SIG-M5 treated with dmso at 0.1 percent for 504 hours (cell line): ENCODE results near the gene PDIA5.

ENCODE experiments used
- DNase-seq: peaks from one replicate; lab custom pipeline; 2025; ENCODE audit not compliant: unreplicated experiment; lab: John Stamatoyannopoulos, UW

PDIA5 gene

GRCh38 chr3:123070510-123070909 is 3.7 kb downstream of the PDIA5 start:
- DNase-seq, result no peak

GRCh38 chr3:123071146-123071545 is 4.3 kb downstream of the PDIA5 start:
- DNase-seq, result no peak

GRCh38 chr3:123071581-123071980 is 4.8 kb downstream of the PDIA5 start:
- no peak for DNase-seq

GRCh38 chr3:123072152-123072551 is 5.3 kb downstream of the PDIA5 start:
- DNase-seq, result peak; percentile 20

GRCh38 chr3:123072564-123072963 is 5.7 kb downstream of the PDIA5 start:
- no peak for DNase-seq

- DNase-seq, result no peak
Measured at GRCh38 chr3:123075359-123075758, 8.5 kb downstream of the PDIA5 start.

- DNase-seq, result no peak
Measured at GRCh38 chr3:123076112-123076495, 9.3 kb downstream of the PDIA5 start.

- no peak for DNase-seq
Measured at GRCh38 chr3:123076496-123077418, 9.9 kb downstream of the PDIA5 start.

- DNase-seq, result no peak
Measured at GRCh38 chr3:123078101-123078500, 11.3 kb downstream of the PDIA5 start.

- no peak for DNase-seq
Measured at GRCh38 chr3:123080864-123081562, 14.2 kb downstream of the PDIA5 start.

GRCh38 chr3:123081718-123082369 is 15.0 kb downstream of the PDIA5 start:
- no peak for DNase-seq

- no peak for DNase-seq
Measured at GRCh38 chr3:123082370-123083065, 15.7 kb downstream of the PDIA5 start.

- no peak for DNase-seq
Measured at GRCh38 chr3:123083383-123084124, 16.7 kb downstream of the PDIA5 start.

- DNase-seq, result no peak
Measured at GRCh38 chr3:123084192-123084591, 17.4 kb downstream of the PDIA5 start.

- DNase-seq, result no peak
Measured at GRCh38 chr3:123084738-123085237, 18.0 kb downstream of the PDIA5 start.

GRCh38 chr3:123085293-123085931 is 18.6 kb downstream of the PDIA5 start:
- no peak for DNase-seq

GRCh38 chr3:123085932-123086627 is 19.3 kb downstream of the PDIA5 start:
- DNase-seq, result no peak

- DNase-seq, result no peak
Measured at GRCh38 chr3:123088387-123088786, 21.6 kb downstream of the PDIA5 start.
